ENCODE measurements around the gene CEACAM21.
A peak's percentile ranks its signal among the peaks of the same experiment; 100 is the strongest.

The CEACAM21 gene

GRCh38 chr19:41563854-41564514, 12.0 kb upstream of the CEACAM21 start (continued):
- TF ChIP-seq, protein P1, sequence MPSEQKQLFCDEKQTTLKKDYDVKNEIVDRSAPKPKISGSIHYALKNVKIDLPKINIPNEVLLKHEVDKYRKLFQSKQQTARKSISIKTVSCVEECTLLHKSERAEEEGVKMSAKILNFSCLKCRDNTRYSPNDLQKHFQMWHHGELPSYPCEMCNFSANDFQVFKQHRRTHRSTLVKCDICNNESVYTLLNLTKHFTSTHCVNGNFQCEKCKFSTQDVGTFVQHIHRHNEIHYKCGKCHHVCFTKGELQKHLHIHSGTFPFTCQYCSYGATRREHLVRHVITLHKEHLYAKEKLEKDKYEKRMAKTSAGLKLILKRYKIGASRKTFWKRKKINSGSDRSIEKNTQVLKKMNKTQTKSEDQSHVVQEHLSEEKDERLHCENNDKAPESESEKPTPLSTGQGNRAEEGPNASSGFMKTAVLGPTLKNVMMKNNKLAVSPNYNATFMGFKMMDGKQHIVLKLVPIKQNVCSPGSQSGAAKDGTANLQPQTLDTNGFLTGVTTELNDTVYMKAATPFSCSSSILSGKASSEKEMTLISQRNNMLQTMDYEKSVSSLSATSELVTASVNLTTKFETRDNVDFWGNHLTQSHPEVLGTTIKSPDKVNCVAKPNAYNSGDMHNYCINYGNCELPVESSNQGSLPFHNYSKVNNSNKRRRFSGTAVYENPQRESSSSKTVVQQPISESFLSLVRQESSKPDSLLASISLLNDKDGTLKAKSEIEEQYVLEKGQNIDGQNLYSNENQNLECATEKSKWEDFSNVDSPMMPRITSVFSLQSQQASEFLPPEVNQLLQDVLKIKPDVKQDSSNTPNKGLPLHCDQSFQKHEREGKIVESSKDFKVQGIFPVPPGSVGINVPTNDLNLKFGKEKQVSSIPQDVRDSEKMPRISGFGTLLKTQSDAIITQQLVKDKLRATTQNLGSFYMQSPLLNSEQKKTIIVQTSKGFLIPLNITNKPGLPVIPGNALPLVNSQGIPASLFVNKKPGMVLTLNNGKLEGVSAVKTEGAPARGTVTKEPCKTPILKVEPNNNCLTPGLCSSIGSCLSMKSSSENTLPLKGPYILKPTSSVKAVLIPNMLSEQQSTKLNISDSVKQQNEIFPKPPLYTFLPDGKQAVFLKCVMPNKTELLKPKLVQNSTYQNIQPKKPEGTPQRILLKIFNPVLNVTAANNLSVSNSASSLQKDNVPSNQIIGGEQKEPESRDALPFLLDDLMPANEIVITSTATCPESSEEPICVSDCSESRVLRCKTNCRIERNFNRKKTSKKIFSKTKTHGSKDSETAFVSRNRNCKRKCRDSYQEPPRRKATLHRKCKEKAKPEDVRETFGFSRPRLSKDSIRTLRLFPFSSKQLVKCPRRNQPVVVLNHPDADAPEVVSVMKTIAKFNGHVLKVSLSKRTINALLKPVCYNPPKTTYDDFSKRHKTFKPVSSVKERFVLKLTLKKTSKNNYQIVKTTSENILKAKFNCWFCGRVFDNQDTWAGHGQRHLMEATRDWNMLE (tag by site-specific recombination; conservative IDR thresholded peaks at IDR 0.05; ENCODE audit: low read depth), result peak; percentile 86

DNA sequence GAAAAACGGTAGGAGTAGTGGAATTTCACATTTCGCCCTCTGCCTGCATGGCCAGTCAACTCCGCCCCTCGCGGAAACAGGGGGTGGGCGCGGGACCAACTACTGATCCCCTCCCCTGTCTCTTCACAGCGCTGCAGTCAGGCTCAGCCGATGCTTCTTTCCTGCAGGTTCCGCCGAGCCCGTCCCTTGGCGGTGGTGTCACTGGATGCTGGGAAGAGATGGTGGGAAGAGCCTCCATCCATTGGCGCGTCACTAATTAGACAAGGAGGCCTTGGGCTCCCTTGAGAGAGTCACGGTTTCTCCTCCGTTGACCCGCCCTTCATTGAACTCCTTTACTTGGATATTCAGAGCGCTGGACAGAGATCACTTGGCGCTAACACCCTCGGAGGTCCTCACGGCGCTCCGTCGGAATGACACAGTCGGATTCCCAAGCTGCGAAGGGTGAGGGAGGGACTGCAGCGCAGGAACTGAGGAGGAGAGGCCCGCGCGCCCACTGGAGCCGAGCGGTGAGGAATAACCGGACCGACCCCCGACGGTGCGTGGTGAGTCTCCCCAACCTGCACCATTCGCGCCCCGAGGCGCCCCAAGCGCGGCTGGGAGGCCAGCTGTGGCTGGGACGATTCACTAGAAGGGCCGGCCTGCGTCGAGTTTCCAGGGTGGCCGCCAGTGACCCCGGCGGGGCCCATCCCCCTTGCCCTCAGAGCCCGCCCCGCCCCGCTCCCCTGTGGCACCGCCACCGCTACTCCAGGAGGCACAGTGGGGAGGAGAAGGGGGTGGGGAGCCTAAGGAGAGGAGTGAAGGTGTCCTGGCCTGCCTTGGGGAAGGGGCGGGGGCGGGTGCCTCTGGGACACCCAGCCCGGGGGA, 11.2 kb upstream of the CEACAM21 start:
- TF ChIP-seq ZBTB21 (tag by site-specific recombination; IDR thresholded peaks at IDR 0.05) (0 out of 2 replicates have a peak, but pooled peaks have one; percentile 4), RBAK (tag by site-specific recombination; IDR thresholded peaks at IDR 0.05) (no peak)
- Histone ChIP-seq H3K36me3 (ENCODE audit: control insufficient read depth in 2 of 2, insufficient read depth in 1 of 2, low read length in 2 of 2) (no peaks in the 10 kb centered on the region), H3K9me3 (ENCODE audit: control insufficient read depth, insufficient read depth, low read depth, low read length) (no peaks in the 10 kb centered on the region; the same call in 1 of the 2 replicates), H3K4me3 (ENCODE audit: low read depth, low read length) (no peak overlapping the region), H3K27ac (ENCODE audit: extremely low read depth, low read depth, low read length) (no peak overlapping the region), H3K4me1 (ENCODE audit: control insufficient read depth, insufficient read depth, low read length) (peaks cover 3% of the 10 kb centered on the region)
- POLR2A ChIA-PET, result interaction anchor here (0.6 to 1.7 kb wide), 2 partner anchors 9 to 125 kb away, joined by 5 to 8 read pairs; partner anchors contain the start of gene DMAC2
- CTCF ChIA-PET, result interaction anchor here (0.7 to 17.9 kb wide), 25 partner anchors 8 to 408 kb away, joined by 3 to 433 read pairs (median 7); partner anchors contain the start of genes CEACAM21 and DMAC2

GRCh38 chr19:41565379-41565720, 10.6 kb upstream of the CEACAM21 start:
- peaks cover 3% of the 10 kb centered on the region for H3K4me1 ChIP-seq (ENCODE audit: control insufficient read depth, insufficient read depth, low read length)
- POLR2A ChIA-PET, result interaction anchor here (0.6 kb wide), 1 partner anchor 96 kb away, joined by 6 read pairs; no protein-coding TSS in a partner anchor
- no peaks in the 10 kb centered on the region; the same call in 1 of the 2 replicates for H3K9me3 ChIP-seq (ENCODE audit: control insufficient read depth, insufficient read depth, low read depth, low read length)
- H3K4me3 ChIP-seq (ENCODE audit: low read depth, low read length), result no peak overlapping the region
- H3K36me3 ChIP-seq (ENCODE audit: control insufficient read depth in 2 of 2, insufficient read depth in 1 of 2, low read length in 2 of 2), result no peaks in the 10 kb centered on the region
- CTCF ChIA-PET, result interaction anchor here (0.7 to 17.9 kb wide), 7 partner anchors 11 to 257 kb away, joined by 3 to 433 read pairs (median 5); no protein-coding TSS in a partner anchor
- no peak overlapping the region for H3K27ac ChIP-seq (ENCODE audit: extremely low read depth, low read depth, low read length)
- no peak for TF ChIP-seq ZNF747 (tag by site-specific recombination; IDR thresholded peaks at IDR 0.05)
- TF ChIP-seq ZNF202 (tag by site-specific recombination; IDR thresholded peaks at IDR 0.05; ENCODE audit: borderline replicate concordance), result no peak
- TF ChIP-seq ZNF10 (tag by site-specific recombination; IDR thresholded peaks at IDR 0.05), result no peak
- TF ChIP-seq ZNF585B (tag by site-specific recombination; IDR thresholded peaks at IDR 0.05), result no peak

DNA sequence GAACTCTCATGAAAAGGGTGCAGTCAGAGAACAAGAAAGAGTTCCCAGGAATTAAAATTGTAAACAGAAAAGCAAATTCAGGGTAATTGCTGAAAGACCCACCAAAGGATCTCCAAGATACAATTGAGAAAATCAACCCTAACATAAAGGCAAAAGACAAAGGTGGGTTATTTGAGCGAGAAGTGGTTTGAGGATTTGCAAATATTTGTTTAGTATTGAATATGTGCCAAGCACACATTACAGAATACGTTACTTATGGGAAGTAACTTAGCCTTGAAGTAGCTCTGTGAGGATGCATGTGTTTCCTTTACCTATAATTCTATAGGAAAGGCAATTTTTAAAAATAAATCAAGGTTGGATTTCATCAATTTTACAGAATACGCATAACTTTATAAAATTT, 10.0 kb upstream of the CEACAM21 start:
- no peaks in the 10 kb centered on the region; the same call in 1 of the 2 replicates for H3K9me3 ChIP-seq (ENCODE audit: control insufficient read depth, insufficient read depth, low read depth, low read length)
- POLR2A ChIA-PET, result interaction anchor here (0.6 kb wide), 1 partner anchor 95 kb away, joined by 6 read pairs; no protein-coding TSS in a partner anchor
- H3K36me3 ChIP-seq (ENCODE audit: control insufficient read depth in 2 of 2, insufficient read depth in 1 of 2, low read length in 2 of 2), result no peaks in the 10 kb centered on the region
- CTCF ChIA-PET, result interaction anchor here (0.7 to 17.9 kb wide), 11 partner anchors 11 to 931 kb away, joined by 3 to 433 read pairs (median 4); no protein-coding TSS in a partner anchor
- H3K4me1 ChIP-seq (ENCODE audit: control insufficient read depth, insufficient read depth, low read length), result peaks cover 3% of the 10 kb centered on the region
- TF ChIP-seq ZNF248 (tag by site-specific recombination; IDR thresholded peaks at IDR 0.05) (no peak), ZNF837 (tag by site-specific recombination; IDR thresholded peaks at IDR 0.05) (no peak), ZNF157 (tag by site-specific recombination; IDR thresholded peaks at IDR 0.05) (no peak), ZNF112 (tag by site-specific recombination; IDR thresholded peaks at IDR 0.05) (no peak), ZNF394 (tag by site-specific recombination; IDR thresholded peaks at IDR 0.05; ENCODE audit: borderline replicate concordance) (no peak)
- H3K27ac ChIP-seq (ENCODE audit: extremely low read depth, low read depth, low read length), result no peak overlapping the region
- no peak overlapping the region for H3K4me3 ChIP-seq (ENCODE audit: low read depth, low read length)

All from HEK293 (cell line).